ENCODE results near the gene WWOX.

DNA sequence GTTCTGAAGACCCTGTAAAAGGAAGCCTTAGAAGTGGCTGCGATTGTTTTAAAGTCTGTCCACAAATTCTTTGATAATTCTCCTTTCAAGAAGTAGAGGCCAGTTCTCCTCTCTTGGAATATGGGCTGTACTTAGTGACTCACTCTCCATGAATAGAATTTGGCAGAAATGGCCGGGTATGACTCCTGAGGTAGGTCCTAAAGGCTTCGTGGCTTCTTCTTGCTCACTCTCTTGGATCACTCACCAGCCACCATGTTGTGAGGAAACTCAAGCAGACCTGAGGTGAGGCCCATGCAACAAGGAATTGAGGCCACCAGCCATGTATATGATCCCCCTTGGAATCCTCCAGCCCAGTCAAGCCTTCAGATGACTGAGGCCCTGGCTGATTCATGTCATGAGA is 75.8 kb downstream of the WWOX start:
- no peak for TF ChIP-seq CTCF (IDR thresholded peaks at IDR 0.05; ENCODE audit: borderline replicate concordance, extremely low read depth, low read length, poor library complexity, severe bottlenecking)
- TF ChIP-seq EZH2 (IDR thresholded peaks at IDR 0.05; ENCODE audit: borderline replicate concordance, low read depth, low read length, severe bottlenecking), result no peak
